Activated T-helper 1 cell treated with anti-CD3 and anti-CD28 coated beads, Interleukin-12 subunit alpha, Interleukin-12 subunit beta, Interleukin-2, Interleukin-4 antibody, amounts not matched to agents 30 ng/mL and 10 ng/mL and 1 ng/mL, durations not matched to agents 14 hours and 24 hours and 36 hours (primary cell): ENCODE data around the gene PARD3B. TPM values are rescaled to one million over a fixed set of nuclear protein-coding genes. Genes with fewer than 3 reads are reported as not detected.

ENCODE experiments used
- DNase-seq: peaks from one replicate; pipeline ENCODE4 v3.0.0; 2021; ENCODE audit warnings: low spot score
- H3K27ac Mint-ChIP-seq: one replicate; pipeline ENCODE4 v1.8.0; 2021; ENCODE audit warnings: mild to moderate bottlenecking, mixed read lengths
- H3K27me3 Mint-ChIP-seq: one replicate; pipeline ENCODE4 v1.8.0; 2022; ENCODE audit warnings: mild to moderate bottlenecking, moderate library complexity, mixed read lengths; ENCODE audit not compliant: insufficient read depth
- H3K36me3 Mint-ChIP-seq: one replicate; pipeline ENCODE4 v1.8.0; 2021; ENCODE audit warnings: low read depth, mixed read lengths
- H3K4me1 Mint-ChIP-seq: one replicate; pipeline ENCODE4 v1.8.0; 2021; ENCODE audit warnings: low read depth, mixed read lengths
- H3K4me3 Mint-ChIP-seq: one replicate; pipeline ENCODE4 v1.8.0; 2021; ENCODE audit warnings: mild to moderate bottlenecking, moderate library complexity, mixed read lengths
- H3K9me3 Mint-ChIP-seq: one replicate; pipeline ENCODE4 v1.8.0; 2021; ENCODE audit warnings: mixed read lengths
- intact Hi-C: fragments of 100-400 bp; cut with micrococcal nuclease; formaldehyde crosslinking; loops from one replicate; pipeline ENCODE4 v1.15.1; 2024
- total RNA-seq: library from RNA; stranded (reverse); gene quantifications from 2 replicates; pipeline ENCODE4 v1.2.3, GENCODE V29; 2022

PARD3B gene
- total RNA-seq, 1 donor from 2014 or later = 0.26 TPM

DNA sequence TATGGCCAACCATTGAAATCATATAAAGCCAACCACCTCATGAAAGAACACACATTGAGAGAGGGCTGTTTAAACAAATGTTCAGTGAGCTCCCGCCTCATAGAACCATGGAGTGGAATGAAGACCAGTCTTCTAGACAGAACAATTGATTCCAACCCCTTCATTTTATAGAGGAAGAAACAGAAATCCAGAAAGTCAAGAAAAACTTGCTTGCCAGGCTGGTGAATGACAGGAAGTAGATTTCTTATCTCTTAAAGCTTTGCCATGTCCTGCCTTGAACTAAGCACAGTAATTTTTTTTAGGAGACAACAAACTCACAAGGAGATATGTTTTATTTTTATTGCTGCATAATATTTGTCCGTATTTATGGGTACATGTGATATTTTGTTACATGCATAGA is 1120.5 kb downstream of the PARD3B start:
- DNase-seq = no peak
- H3K4me1 Mint-ChIP-seq = peaks cover 21% of the 10 kb centered on the region
- H3K36me3 Mint-ChIP-seq = no peaks in the 10 kb centered on the region
- intact Hi-C loops = no loop called here
- no peak overlapping the region for H3K4me3 Mint-ChIP-seq
- H3K27ac Mint-ChIP-seq = no peak overlapping the region
- no peaks in the 10 kb centered on the region for H3K9me3 Mint-ChIP-seq
- H3K27me3 Mint-ChIP-seq = no peaks in the 10 kb centered on the region
